Naive thymus-derived CD4-positive, alpha-beta T cell (primary cell): ENCODE measurements around the gene ASZ1. TPM values are rescaled to one million over a fixed set of nuclear protein-coding genes. Genes with fewer than 3 reads are reported as not detected.

Experiments
- ATAC-seq: fragments of 150-1000 bp; cut with Tn5 transposase; 2 replicates; pipeline ENCODE4 v1.10.0; 2021; ENCODE audit warnings: mild to moderate bottlenecking, moderate library complexity
- CTCF ChIA-PET: fragments of 350-600 bp; sonication (Branson Sonifier 250); formaldehyde crosslinking; loops from one replicate; lab custom pipeline; 2021; ENCODE audit warnings: antibody characterized with exemption; lab: Charles Lee
- POLR2A ChIA-PET: fragments of 350-600 bp; sonication (Branson Sonifier 250); formaldehyde crosslinking; loops from one replicate; lab custom pipeline; 2021; ENCODE audit warnings: antibody characterized with exemption, inconsistent platforms; lab: Charles Lee
- DNase-seq, 9 donors: peaks; one replicate each; pipeline versions ENCODE4 v3.0.0 to v3.0.0-alpha.2; 2020 to 2022; ENCODE audit warnings: mixed read lengths in 1 of 9
- H3K27ac ChIP-seq: one replicate; pipeline ENCODE4 v1.7.0; 2013; ENCODE audit warnings: mild to moderate bottlenecking, low read depth, low read length, moderate library complexity
- H3K27me3 ChIP-seq, 2 donors: one replicate each; pipeline ENCODE4 v1.7.0; 2013; ENCODE audit warnings: low read length in 2 of 2, mild to moderate bottlenecking in 2 of 2, moderate library complexity in 2 of 2; ENCODE audit not compliant: control insufficient read depth in 2 of 2, insufficient read depth in 2 of 2
- H3K36me3 ChIP-seq, 3 experiments: 1 replicate in 2 of 3; 2 replicates in 1 of 3; pipeline ENCODE4 v1.7.0; 2013; ENCODE audit warnings: low read length in 3 of 3, mild to moderate bottlenecking in 3 of 3, moderate library complexity in 1 of 3; ENCODE audit not compliant: insufficient read depth in 3 of 3, control insufficient read depth in 2 of 3
- H3K4me1 ChIP-seq, 2 donors: one replicate each; pipeline ENCODE4 v1.7.0; 2013; ENCODE audit warnings: low read length in 2 of 2, mild to moderate bottlenecking in 2 of 2, moderate library complexity in 1 of 2; ENCODE audit not compliant: control insufficient read depth in 2 of 2, insufficient read depth in 2 of 2
- H3K4me3 ChIP-seq: 2 replicates; pipeline ENCODE4 v1.7.0; 2013; ENCODE audit warnings: mild to moderate bottlenecking, low read length
- H3K9me3 ChIP-seq, 3 experiments: 1 replicate in 2 of 3; 2 replicates in 1 of 3; pipeline ENCODE4 v1.7.0; 2013; ENCODE audit warnings: low read length in 3 of 3; ENCODE audit not compliant: control insufficient read depth in 2 of 3
- H3K27ac Mint-ChIP-seq, 9 donors: one replicate each; pipeline ENCODE4 v1.8.0; 2020 to 2022; ENCODE audit warnings: mixed read lengths in 9 of 9, mild to moderate bottlenecking in 8 of 9, moderate library complexity in 5 of 9, inconsistent platforms in 2 of 9
- H3K27me3 Mint-ChIP-seq, 5 donors: one replicate each; pipeline ENCODE4 v1.8.0; 2021 to 2022; ENCODE audit warnings: mixed read lengths in 5 of 5, mild to moderate bottlenecking in 1 of 5
- H3K36me3 Mint-ChIP-seq, 5 donors: one replicate each; pipeline ENCODE4 v1.8.0; 2020 to 2022; ENCODE audit warnings: mixed read lengths in 5 of 5, mild to moderate bottlenecking in 3 of 5, inconsistent platforms in 1 of 5
- H3K4me1 Mint-ChIP-seq, 7 donors: one replicate each; pipeline ENCODE4 v1.8.0; 2020 to 2022; ENCODE audit warnings: mixed read lengths in 7 of 7, mild to moderate bottlenecking in 3 of 7, inconsistent platforms in 1 of 7
- H3K4me3 Mint-ChIP-seq, 10 donors: one replicate each; pipeline ENCODE4 v1.8.0; 2020 to 2022; ENCODE audit warnings: mild to moderate bottlenecking in 10 of 10, mixed read lengths in 10 of 10, moderate library complexity in 6 of 10, inconsistent platforms in 2 of 10
- H3K9me3 Mint-ChIP-seq, 11 donors: one replicate each; pipeline ENCODE4 v1.8.0; 2020 to 2022; ENCODE audit warnings: mixed read lengths in 11 of 11, mild to moderate bottlenecking in 4 of 11, inconsistent platforms in 1 of 11, moderate library complexity in 1 of 11
- intact Hi-C, 2 donors: fragments of 100-400 bp; cut with micrococcal nuclease; formaldehyde crosslinking; loops; one replicate each; pipeline ENCODE4 v1.15.1; 2023
- polyA plus RNA-seq, 2 donors: library from polyadenylated mRNA; unstranded; fragments of 300-500 nt; fragmentation: Illumina TruSeq; gene quantifications; one replicate each; pipeline ENCODE4 v1.2.3, GENCODE V29; 2021
- total RNA-seq, 6 experiments: library from RNA in 5 of 6; stranded (reverse) in 5 of 6; gene quantifications; 1 replicate in 5 of 6; 2 replicates in 1 of 6; pipeline ENCODE4 v1.2.3 and lab custom pipeline; 2021 to 2026

The ASZ1 gene
- total and polyA plus RNA-seq, 7 experiments from 2014 or later, result not detected

GRCh38 chr7:117362294-117362888 is 64.9 kb downstream of the ASZ1 start:
- no peaks in the 10 kb centered on the region for H3K27me3 Mint-ChIP-seq

DNA sequence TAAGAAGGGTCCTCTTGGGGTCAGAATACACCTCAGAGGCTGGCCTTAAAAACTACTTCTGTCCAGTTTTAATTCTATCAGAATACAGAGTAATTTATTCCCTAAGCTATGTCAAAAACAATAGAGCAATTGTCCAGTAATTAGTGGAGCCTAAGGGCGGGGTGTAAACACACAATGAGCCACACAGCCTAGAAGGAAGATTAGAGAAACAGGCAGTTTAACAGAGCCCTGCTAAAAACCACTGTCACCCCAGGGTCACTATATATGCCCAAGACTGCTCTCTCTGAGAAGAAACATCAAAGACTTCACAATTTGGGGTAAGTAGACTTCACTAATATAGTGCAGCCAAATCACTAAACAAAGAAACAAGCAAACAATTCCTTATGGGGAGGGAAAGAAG is 77.3 kb downstream of the ASZ1 start:
- no peaks in the 10 kb centered on the region for H3K36me3 ChIP-seq
- POLR2A ChIA-PET, result no interaction called here
- no peak overlapping the region for H3K4me3 ChIP-seq
- H3K4me1 ChIP-seq, result no peaks in the 10 kb centered on the region
- CTCF ChIA-PET, result no interaction called here
- Mint-ChIP-seq H3K36me3 (no peaks in the 10 kb centered on the region), H3K27me3 (peaks cover 0 to 10% (median 5%) of the 10 kb centered on the region in 5 donors), H3K27ac (no peak overlapping the region), H3K4me3 (no peak overlapping the region), H3K9me3 (peaks cover 0 to 7% (median 1%) of the 10 kb centered on the region in 11 donors), H3K4me1 (no peaks in the 10 kb centered on the region)
- no peak for DNase-seq
- no peak for ATAC-seq
- intact Hi-C loops, result no loop called here
- no peak overlapping the region for H3K27ac ChIP-seq
- no peaks in the 10 kb centered on the region for H3K27me3 ChIP-seq
- no peaks in the 10 kb centered on the region for H3K9me3 ChIP-seq

More at GRCh38 chr7:117362294-117362888, 64.9 kb downstream of the ASZ1 start:
- ChIA-PET CTCF (no interaction called here), POLR2A (no interaction called here)
- Mint-ChIP-seq H3K36me3 (no peaks in the 10 kb centered on the region), H3K9me3 (peaks cover 0 to 14% (median 0%) of the 10 kb centered on the region in 11 donors), H3K27ac (no peak overlapping the region), H3K4me1 (no peaks in the 10 kb centered on the region), H3K4me3 (no peak overlapping the region)
- Histone ChIP-seq H3K4me3 (no peak overlapping the region), H3K27ac (no peak overlapping the region), H3K27me3 (no peaks in the 10 kb centered on the region), H3K9me3 (no peaks in the 10 kb centered on the region), H3K4me1 (no peaks in the 10 kb centered on the region), H3K36me3 (no peaks in the 10 kb centered on the region)
- no peak for ATAC-seq
- intact Hi-C loops, result no loop called here
- DNase-seq, result no peak

DNA sequence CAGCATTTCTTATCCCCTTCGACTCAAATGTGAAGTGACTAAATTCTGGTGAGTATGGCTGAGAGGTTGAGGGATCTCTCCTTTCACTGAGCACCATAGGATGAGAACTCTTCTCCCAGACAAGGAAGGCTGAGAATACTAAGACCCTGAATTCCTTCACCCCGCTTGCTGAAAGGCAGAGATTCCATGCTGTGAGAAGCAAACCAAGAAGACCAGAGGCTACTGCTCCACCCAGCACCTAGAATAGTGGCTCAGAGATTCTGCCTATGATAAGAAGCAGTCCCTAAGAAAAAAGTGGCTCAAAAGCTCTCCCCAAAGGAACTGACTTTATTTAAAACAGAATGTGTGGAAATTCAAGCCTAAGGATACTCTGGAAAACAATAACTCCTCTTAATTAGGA is 77.7 kb downstream of the ASZ1 start:
- Mint-ChIP-seq H3K27ac (no peak overlapping the region), H3K27me3 (peaks cover 0 to 10% (median 5%) of the 10 kb centered on the region in 5 donors), H3K4me1 (no peaks in the 10 kb centered on the region), H3K9me3 (peaks cover 0 to 7% (median 1%) of the 10 kb centered on the region in 11 donors), H3K36me3 (no peaks in the 10 kb centered on the region), H3K4me3 (no peak overlapping the region)
- Histone ChIP-seq H3K27ac (no peak overlapping the region), H3K9me3 (no peaks in the 10 kb centered on the region), H3K4me1 (no peaks in the 10 kb centered on the region), H3K4me3 (no peak overlapping the region), H3K36me3 (no peaks in the 10 kb centered on the region), H3K27me3 (no peaks in the 10 kb centered on the region)
- DNase-seq (no peak), ATAC-seq (no peak)
- ChIA-PET CTCF (no interaction called here), POLR2A (no interaction called here)
- intact Hi-C loops, result no loop called here

GRCh38 chr7:117347962-117348672 is 79.2 kb downstream of the ASZ1 start:
- Histone ChIP-seq H3K9me3 (no peaks in the 10 kb centered on the region), H3K36me3 (no peaks in the 10 kb centered on the region), H3K4me1 (no peaks in the 10 kb centered on the region), H3K27ac (no peak overlapping the region), H3K4me3 (no peak overlapping the region), H3K27me3 (no peaks in the 10 kb centered on the region)
- DNase-seq (no peak), ATAC-seq (no peak)
- no peak overlapping the region for H3K4me3 Mint-ChIP-seq
- H3K27ac Mint-ChIP-seq, result no peak overlapping the region
- CTCF ChIA-PET, result no interaction called here
- no peaks in the 10 kb centered on the region for H3K36me3 Mint-ChIP-seq
- H3K9me3 Mint-ChIP-seq, result peaks cover 0 to 13% (median 1%) of the 10 kb centered on the region in 11 donors
- H3K27me3 Mint-ChIP-seq, result peaks cover 0 to 10% (median 5%) of the 10 kb centered on the region in 5 donors
- POLR2A ChIA-PET, result no interaction called here
- H3K4me1 Mint-ChIP-seq, result no peaks in the 10 kb centered on the region
- intact Hi-C loops, result no loop called here

DNA sequence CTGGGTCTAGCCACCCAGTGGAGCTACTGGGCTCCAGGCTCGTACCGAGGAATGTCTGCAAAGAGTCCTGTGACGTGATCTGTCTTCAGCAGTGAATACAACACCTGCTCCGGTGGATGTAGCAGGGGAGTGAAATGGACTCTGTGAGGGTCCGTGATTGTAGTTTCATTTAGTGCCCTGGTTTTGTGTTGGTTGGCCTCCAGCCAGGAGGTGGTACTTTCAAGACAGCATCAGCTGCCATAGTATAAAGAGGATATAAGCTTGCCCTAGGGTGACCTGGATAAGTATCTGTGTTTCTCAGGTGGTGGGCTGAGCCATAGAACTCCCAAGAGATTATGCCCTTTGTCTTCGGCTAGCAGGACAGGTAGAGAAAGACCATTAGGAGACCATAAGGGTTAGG is 79.8 kb downstream of the ASZ1 start:
- no peaks in the 10 kb centered on the region for H3K4me1 Mint-ChIP-seq
- H3K9me3 Mint-ChIP-seq, result peaks cover 0 to 13% (median 1%) of the 10 kb centered on the region in 11 donors
- peaks cover 0 to 10% (median 5%) of the 10 kb centered on the region in 5 donors for H3K27me3 Mint-ChIP-seq
- Histone ChIP-seq H3K9me3 (no peaks in the 10 kb centered on the region), H3K4me1 (no peaks in the 10 kb centered on the region), H3K27ac (no peak overlapping the region), H3K4me3 (no peak overlapping the region), H3K27me3 (no peaks in the 10 kb centered on the region), H3K36me3 (no peaks in the 10 kb centered on the region)
- no peak overlapping the region for H3K27ac Mint-ChIP-seq
- H3K36me3 Mint-ChIP-seq, result no peaks in the 10 kb centered on the region
- CTCF ChIA-PET, result no interaction called here
- DNase-seq (no peak), ATAC-seq (no peak)
- H3K4me3 Mint-ChIP-seq, result no peak overlapping the region
- POLR2A ChIA-PET, result no interaction called here
- intact Hi-C loops, result no loop called here

DNA sequence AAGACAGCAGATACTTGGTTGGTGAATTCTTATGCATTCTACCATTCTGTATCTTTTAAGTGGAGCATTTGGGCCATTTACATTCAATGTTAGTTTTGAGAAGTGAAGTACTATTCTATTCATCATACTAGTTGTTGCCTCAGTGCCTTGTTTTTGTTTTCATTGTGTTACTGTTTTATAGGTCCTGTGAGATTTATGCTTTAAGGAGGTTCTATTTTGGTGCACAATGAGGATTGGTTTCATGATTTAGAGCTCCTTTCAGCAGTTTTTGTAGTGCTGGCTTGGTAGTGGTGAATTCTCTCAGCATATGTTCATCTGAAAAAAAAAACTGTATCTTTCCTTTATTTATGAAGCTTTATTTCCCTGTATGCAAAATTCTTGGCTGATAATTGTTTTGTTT is 81.1 kb downstream of the ASZ1 start:
- H3K9me3 ChIP-seq, result no peaks in the 10 kb centered on the region
- no peaks in the 10 kb centered on the region for H3K36me3 Mint-ChIP-seq
- H3K27ac ChIP-seq, result no peak overlapping the region
- no peak overlapping the region for H3K4me3 Mint-ChIP-seq
- peaks cover 0 to 10% (median 5%) of the 10 kb centered on the region in 5 donors for H3K27me3 Mint-ChIP-seq
- intact Hi-C loops, result no loop called here
- H3K27ac Mint-ChIP-seq, result no peak overlapping the region
- no peak for DNase-seq
- no peaks in the 10 kb centered on the region for H3K36me3 ChIP-seq
- no peaks in the 10 kb centered on the region for H3K4me1 ChIP-seq
- ChIA-PET POLR2A (no interaction called here), CTCF (no interaction called here)
- no peaks in the 10 kb centered on the region for H3K27me3 ChIP-seq
- ATAC-seq, result no peak
- peaks cover 0 to 13% (median 0%) of the 10 kb centered on the region in 11 donors for H3K9me3 Mint-ChIP-seq
- no peaks in the 10 kb centered on the region for H3K4me1 Mint-ChIP-seq
- no peak overlapping the region for H3K4me3 ChIP-seq

- intact Hi-C loops, result no loop called here
- ATAC-seq (no peak), DNase-seq (no peak)
- peaks cover 0 to 6% (median 0%) of the 10 kb centered on the region in 11 donors for H3K9me3 Mint-ChIP-seq
- H3K36me3 Mint-ChIP-seq, result no peaks in the 10 kb centered on the region
- H3K4me3 Mint-ChIP-seq, result no peak overlapping the region
- no peak overlapping the region for H3K4me3 ChIP-seq
- H3K9me3 ChIP-seq, result no peaks in the 10 kb centered on the region
- peaks cover 0 to 7% (median 3%) of the 10 kb centered on the region in 5 donors for H3K27me3 Mint-ChIP-seq
- ChIA-PET POLR2A (no interaction called here), CTCF (no interaction called here)
- H3K27me3 ChIP-seq, result no peaks in the 10 kb centered on the region
- no peaks in the 10 kb centered on the region for H3K4me1 ChIP-seq
- H3K27ac Mint-ChIP-seq, result no peak overlapping the region
- H3K27ac ChIP-seq, result no peak overlapping the region
- H3K4me1 Mint-ChIP-seq, result no peaks in the 10 kb centered on the region
- no peaks in the 10 kb centered on the region for H3K36me3 ChIP-seq
These were observed 89.3 kb downstream of the ASZ1 start for GRCh38 chr7:117338020-117338419.
